Adipocyte (in vitro differentiated cells): Measurements from ENCODE around the gene SELPLG.
A peak's percentile ranks its signal among the peaks of the same experiment; 100 is the strongest.
"Not testable (repeated sequence)": the region's sequence is repeated elsewhere in the genome, so short reads cannot be mapped to it uniquely, and the experiment has no call there.

Source experiments
- DNase-seq: peaks from one replicate; pipeline ENCODE4 v3.0.0-alpha.2; 2015; ENCODE audit warnings: low read depth
- H3K27me3 ChIP-seq: replicated peaks from 2 replicates; pipeline ENCODE4 v1.7.0; 2013; ENCODE audit warnings: mild to moderate bottlenecking, low read length, moderate library complexity; ENCODE audit not compliant: control insufficient read depth, insufficient read depth
- H3K36me3 ChIP-seq: 2 replicates; pipeline ENCODE4 v1.7.0; 2013; ENCODE audit warnings: low read length, mild to moderate bottlenecking, moderate library complexity; ENCODE audit not compliant: control insufficient read depth, insufficient read depth, severe bottlenecking
- H3K4me1 ChIP-seq: 2 replicates; pipeline ENCODE4 v1.7.0; 2013; ENCODE audit warnings: mild to moderate bottlenecking, low read length, moderate library complexity; ENCODE audit not compliant: control insufficient read depth, insufficient read depth
- H3K4me3 ChIP-seq: 2 replicates; pipeline ENCODE4 v1.7.0; 2013; ENCODE audit warnings: mild to moderate bottlenecking, low read length, moderate library complexity
- H3K9ac ChIP-seq: 2 replicates; pipeline ENCODE4 v1.7.0; 2013; ENCODE audit warnings: mild to moderate bottlenecking, low read length, moderate library complexity
- H3K9me3 ChIP-seq: 2 replicates; pipeline ENCODE4 v1.7.0; 2013; ENCODE audit warnings: mild to moderate bottlenecking, low read length, moderate library complexity; ENCODE audit not compliant: control insufficient read depth

SELPLG gene

DNA sequence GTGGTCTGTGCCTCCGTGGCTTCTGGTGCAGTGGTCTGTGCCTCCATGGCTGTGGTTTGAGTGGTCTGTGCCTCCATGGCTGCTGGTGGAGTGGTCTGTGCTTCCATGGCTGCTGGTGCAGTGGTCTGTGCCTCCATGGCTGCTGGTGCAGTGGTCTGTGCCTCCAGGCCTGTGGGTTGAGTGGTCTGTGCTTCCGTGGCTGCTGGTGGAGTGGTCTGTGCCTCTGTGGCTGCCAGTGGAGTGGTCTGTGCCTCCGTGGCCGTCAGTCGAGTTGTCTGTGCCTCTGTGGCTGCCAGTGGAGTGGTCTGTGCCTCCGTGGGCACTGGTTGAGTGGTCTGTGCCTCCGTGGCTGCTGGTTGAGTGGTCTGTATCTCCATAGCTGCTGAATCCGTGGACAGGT, 10.1 kb downstream of the SELPLG start:
- H3K9me3 ChIP-seq, result no peaks in the 10 kb centered on the region
- no peak overlapping the region for H3K9ac ChIP-seq
- no peaks in the 10 kb centered on the region for H3K27me3 ChIP-seq
- DNase-seq, result no peak
- H3K36me3 ChIP-seq, result no peaks in the 10 kb centered on the region
- no peak overlapping the region for H3K4me3 ChIP-seq
- peaks cover 38% of the 10 kb centered on the region for H3K4me1 ChIP-seq

DNA sequence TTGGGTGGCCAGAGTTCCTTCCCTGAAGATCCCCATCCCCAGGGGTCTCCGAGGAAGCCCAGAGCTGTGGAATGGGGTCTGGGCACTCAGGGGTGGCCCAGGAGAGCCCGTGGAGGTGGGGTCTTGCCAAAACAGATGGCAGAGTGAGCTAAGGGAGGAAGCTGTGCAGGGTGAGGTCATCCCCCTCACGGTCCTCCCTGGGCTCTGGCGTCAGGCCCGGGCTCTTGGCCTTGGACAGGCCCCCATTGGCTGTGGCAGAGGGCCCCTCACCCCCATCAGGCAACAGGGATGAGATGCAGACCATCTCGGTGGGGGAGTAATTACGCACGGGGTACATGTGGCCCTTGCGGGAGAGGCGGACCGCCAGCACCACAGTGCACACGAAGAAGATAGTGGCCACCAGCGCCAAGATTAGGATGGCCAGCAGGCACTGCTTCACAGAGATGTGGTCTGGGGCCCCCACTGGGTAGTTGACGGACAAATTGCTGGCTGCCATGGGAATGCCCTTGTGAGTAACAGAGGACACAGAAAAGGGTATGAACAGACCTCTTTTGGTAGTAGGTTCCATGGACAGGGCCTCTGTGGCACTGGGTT, 10.7 kb downstream of the SELPLG start:
- Histone ChIP-seq H3K9me3 (no peaks in the 10 kb centered on the region), H3K9ac (no peak overlapping the region), H3K4me3 (no peak overlapping the region), H3K4me1 (peaks cover 37% of the 10 kb centered on the region), H3K36me3 (no peaks in the 10 kb centered on the region), H3K27me3 (no peaks in the 10 kb centered on the region)
- DNase-seq, result no peak

DNA sequence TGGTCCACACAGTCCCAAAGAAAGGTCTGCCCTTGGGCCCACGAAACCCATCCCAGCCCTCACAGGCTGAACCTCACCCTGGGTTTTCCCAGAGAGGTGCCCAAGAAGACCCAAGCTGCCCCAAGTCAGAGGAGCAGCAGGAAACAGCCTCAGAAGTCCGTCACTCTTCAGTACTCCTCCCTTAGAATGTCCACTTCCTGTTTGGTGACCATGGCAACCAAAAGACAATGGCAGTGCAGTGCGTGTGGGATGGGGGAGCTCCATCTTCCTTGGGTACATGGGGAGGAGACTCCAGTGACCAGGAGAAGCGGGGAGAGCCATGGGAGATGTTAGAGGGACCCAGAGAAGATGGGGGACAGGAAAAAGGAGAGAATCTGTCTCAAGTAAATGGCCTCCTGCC, 11.3 kb downstream of the SELPLG start:
- DNase-seq, result no peak
- Histone ChIP-seq H3K9ac (no peak overlapping the region), H3K4me3 (no peak overlapping the region), H3K4me1 (peaks cover 37% of the 10 kb centered on the region), H3K9me3 (no peaks in the 10 kb centered on the region), H3K27me3 (no peaks in the 10 kb centered on the region), H3K36me3 (no peaks in the 10 kb centered on the region)

DNA sequence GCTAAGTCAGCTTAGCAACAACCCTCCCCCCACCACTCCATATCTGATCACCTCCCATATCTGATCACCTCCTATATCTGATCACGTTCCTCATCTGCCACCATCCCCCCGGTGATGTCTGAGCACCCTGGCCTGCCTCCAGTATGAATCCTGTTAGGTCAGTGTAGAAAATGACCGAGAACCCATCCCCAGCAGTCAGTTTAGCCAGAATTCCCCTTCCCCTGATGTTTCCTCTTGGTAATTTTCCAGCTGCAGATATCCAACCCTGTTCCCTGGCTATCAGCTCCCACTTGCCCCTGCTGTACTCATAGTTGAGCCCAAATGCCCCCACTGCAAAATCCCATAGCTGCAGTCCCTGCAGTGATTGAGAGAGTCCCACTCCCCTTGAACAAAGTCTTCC, 12.5 kb downstream of the SELPLG start:
- H3K36me3 ChIP-seq, result no peaks in the 10 kb centered on the region
- no peaks in the 10 kb centered on the region for H3K27me3 ChIP-seq
- H3K9ac ChIP-seq, result peak overlapping the region; percentile 57
- DNase-seq, result no peak
- H3K4me1 ChIP-seq, result peaks cover 43% of the 10 kb centered on the region
- H3K4me3 ChIP-seq, result no peak overlapping the region
- H3K9me3 ChIP-seq, result no peaks in the 10 kb centered on the region

DNA sequence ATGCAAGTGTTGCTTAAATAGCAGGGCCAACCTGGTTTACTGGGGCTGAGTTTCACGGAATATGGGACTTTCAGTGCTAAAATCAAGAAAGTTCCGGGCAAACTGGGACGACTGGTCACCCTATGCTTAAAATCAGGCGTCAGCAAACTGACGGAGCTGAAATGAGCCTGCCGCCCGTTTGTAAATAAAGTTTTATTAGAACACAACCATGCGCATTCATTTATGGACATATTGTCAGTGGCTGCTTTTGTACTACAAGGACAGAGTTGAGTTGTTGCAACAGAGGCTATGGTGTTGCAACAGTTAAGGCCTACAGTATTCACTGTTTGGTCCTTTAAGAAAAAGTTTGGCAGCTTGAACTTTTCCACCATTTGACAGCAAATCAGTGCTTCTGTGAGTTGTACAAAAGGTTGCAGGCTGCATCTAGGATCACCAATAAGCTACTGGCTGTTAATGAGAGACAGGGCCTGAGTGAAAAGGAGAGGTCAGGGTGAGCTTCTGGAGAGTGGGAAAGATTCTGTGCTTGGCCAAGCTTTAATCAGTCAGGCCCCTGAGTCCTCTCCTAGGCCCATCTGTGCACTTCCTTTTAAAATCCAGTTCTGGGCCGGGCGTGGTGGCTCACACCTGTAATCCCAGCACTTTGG, 13.3 kb downstream of the SELPLG start:
- Histone ChIP-seq H3K4me1 (peaks cover 43% of the 10 kb centered on the region), H3K9ac (peak overlapping the region; percentile 57), H3K4me3 (no peak overlapping the region), H3K36me3 (no peaks in the 10 kb centered on the region), H3K9me3 (peaks cover 5% of the 10 kb centered on the region), H3K27me3 (no peaks in the 10 kb centered on the region)
- DNase-seq, result peak; percentile 75

DNA sequence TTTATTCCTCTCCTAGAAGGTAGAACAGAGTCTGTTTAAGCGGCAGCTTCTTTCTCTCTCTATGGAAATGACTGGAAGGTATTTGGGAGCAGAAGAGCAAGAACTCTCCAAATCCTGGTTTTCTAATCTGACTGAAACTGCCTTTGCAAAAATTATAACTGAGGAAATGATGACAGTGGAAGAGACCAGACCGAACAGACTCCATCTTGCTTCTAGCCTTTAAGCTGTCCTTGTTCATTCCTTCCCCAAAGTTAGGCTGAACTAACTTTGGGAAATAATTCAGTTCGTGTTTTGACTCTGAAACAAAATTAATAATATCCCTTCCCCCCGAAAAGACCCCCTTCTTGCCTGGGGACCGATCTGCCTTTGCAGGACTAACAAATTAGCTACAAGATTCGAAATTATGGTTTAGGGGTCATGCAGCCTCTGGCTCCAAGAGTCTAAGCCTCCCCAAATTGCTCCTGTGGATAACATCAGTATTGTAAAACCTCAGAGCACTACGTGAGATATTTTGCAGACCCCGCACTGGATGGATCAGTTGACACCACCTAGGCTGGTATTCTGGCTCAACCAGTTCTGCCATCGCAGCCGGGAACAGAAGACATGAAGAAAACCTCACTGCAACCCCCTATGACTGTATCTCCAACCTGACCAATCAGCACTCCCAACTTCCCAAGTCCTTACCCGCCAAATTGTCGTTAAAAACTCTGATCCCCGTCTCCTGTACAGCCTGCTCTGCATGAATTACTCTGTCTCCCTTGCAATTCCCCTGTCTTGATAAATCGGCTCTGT, 14.1 kb downstream of the SELPLG start:
- Histone ChIP-seq H3K9me3 (peaks cover 5% of the 10 kb centered on the region), H3K9ac (no peak overlapping the region), H3K36me3 (no peaks in the 10 kb centered on the region), H3K4me1 (peaks cover 43% of the 10 kb centered on the region), H3K27me3 (no peaks in the 10 kb centered on the region), H3K4me3 (no peak overlapping the region)
- DNase-seq, result no peak

DNA sequence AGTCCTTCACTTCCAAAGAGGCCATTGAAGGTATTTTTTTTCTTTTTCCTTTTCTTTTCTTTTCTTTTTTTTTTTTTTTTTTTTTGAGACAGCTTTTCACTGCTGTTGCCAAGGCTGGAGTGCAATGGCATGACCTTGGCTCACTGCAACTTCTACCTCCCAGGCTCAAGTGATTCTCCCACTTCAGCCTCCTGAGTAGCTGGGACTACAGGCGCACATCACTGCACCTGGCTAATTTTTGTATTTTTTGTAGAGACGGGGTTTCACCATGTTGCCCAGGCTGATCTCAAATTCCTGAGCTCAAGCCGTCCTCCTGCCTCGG, 14.8 kb downstream of the SELPLG start:
- H3K27me3 ChIP-seq, H3K9me3 ChIP-seq, H3K36me3 ChIP-seq, DNase-seq, H3K9ac ChIP-seq, H3K4me3 ChIP-seq: not testable (repeated sequence)
- H3K4me1 ChIP-seq, result peaks cover 43% of the 10 kb centered on the region

DNA sequence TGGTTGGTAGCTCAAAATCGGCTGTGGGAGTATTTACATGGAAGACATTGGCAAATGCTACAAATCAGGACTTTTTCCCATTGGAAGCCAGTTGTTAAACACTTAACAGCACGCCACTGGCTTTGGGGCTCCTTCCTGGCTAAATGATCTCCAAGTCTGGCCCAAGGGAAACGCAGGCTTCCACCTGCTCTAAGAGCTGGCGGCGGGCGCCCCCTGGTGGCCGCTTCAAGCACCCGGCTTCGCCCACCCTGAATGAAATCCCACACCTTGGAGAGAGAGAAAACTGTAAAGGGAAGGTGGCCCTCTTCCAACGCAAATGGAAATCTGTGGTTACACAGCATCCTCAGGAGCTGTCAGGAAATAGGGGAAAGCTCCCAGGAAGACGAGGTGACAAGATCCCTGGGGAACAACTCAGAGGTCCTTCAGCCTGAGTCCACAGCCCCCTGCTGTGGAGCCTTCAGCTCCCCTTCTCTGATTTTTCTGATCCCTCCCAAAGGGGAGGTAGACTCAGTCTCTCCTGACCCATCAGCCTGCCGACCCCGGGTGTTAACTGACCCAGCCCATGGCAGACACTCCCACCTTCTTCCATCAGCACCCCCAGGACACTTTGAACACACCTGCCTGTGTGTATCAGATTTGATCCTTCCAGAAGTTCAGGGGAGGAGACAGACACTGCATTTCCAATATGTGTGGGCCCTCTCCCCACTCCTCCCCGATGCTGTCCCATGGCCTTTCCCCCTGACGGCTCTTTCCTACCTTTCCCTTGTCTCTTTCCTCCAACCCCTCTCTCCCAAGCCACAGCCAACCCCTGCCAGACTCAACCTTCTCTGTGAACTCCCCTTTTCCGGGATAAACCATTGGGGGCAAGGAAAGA, 15.4 kb downstream of the SELPLG start:
- peak; percentile 95 for DNase-seq
- no peak overlapping the region for H3K4me3 ChIP-seq
- H3K36me3 ChIP-seq, result no peaks in the 10 kb centered on the region
- peak overlapping the region; percentile 74 for H3K9ac ChIP-seq
- peaks cover 5% of the 10 kb centered on the region for H3K9me3 ChIP-seq
- no peaks in the 10 kb centered on the region for H3K27me3 ChIP-seq
- H3K4me1 ChIP-seq, result peaks cover 48% of the 10 kb centered on the region

DNA sequence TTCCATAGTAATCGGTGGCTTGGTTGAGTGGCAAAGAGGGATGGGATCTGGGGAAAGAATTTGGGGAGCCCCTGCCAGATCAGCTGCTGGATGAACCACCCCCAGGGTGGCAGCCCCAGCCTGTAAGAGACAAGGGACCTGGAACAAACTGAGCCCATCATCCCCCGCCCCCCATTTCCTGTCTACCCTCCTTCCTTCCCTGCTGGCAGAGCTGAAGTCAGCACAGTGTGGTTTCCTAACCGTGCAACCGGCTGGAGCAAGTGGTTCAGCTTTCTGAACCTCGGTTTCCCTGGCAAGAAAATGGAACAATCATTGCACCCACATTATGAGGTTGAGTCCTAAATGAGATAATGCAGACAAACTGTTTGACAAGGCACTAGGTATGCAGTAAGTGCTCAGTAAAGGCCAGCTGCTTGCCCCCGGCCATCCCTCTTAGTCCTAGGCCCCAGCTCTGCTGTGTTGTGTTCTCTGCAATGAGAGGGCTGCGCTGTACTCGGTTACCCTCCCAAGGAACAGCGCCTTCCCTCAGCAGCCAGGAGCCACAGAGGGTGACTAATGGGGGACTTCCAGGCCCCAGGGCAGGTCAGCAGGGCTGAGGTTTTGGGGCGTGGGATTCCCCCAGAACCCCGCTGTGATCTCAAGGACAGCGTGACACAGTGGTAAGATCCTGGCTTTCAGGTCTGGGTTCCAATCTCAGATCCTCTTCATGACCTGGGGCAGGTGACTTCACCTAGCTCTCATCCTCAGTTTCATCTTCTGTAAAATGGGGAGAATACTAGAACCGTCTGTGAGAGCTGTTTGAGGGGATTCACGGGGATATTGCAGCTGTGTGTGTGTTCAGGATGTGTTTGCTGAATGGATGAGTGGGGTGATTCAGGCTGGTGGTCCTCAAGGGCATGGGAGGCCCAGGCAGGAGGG, 16.5 kb downstream of the SELPLG start:
- Histone ChIP-seq H3K4me3 (no peak overlapping the region), H3K27me3 (no peaks in the 10 kb centered on the region), H3K9ac (peak overlapping the region; percentile 74), H3K9me3 (peaks cover 5% of the 10 kb centered on the region), H3K4me1 (peaks cover 60% of the 10 kb centered on the region), H3K36me3 (no peaks in the 10 kb centered on the region)
- DNase-seq, result no peak

DNA sequence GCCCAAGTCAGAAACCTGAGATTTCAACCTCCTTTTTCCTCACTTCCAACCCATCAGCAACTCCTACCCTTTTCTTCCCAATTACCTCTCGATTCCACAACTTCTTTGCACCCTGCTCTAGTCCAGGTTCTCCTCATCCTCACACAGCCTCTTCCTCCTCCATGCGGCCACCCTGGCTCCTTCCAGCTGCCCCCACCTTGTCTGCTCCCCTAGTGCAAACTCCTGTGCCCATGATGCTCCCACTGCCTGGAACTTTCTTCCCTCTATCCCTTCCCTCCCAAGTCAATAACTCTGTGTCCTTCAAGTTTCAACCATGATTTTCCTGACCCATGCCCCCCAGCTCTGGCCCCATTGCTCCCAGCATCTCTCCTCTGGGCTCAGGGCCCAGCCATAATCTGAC, 17.3 kb downstream of the SELPLG start:
- Histone ChIP-seq H3K9me3 (peaks cover 5% of the 10 kb centered on the region), H3K4me1 (peaks cover 66% of the 10 kb centered on the region), H3K27me3 (no peaks in the 10 kb centered on the region), H3K36me3 (no peaks in the 10 kb centered on the region), H3K4me3 (no peak overlapping the region), H3K9ac (peak overlapping the region; percentile 74)
- DNase-seq, result no peak
